ENCODE measurements around the gene RSAD2. TPM values are rescaled to one million over a fixed set of nuclear protein-coding genes. Genes with fewer than 3 reads are reported as not detected.

Gene RSAD2
- total RNA-seq, 1 experiment from 2014 or later: not detected

DNA sequence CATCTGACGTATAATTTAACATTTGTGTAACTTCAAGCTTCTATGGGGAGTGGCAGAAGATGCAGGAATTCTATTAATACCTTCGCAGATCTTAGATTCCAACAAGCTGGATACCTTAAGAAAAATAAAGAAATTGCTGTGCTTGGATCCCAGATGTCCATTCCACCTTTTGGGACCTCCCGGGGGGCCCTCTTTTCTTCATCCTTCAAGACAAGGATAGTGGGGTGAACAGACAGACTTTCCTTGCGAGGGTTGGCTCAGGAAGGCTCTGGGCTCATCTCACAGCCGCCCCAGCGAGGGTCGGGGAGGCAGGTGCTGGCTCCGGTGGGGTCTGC, 39.1 kb downstream of the RSAD2 start:
- peak overlapping the region; percentile 66 for H3K4me3 Mint-ChIP-seq
- H3K36me3 Mint-ChIP-seq: no peaks in the 10 kb centered on the region
- ChIA-PET CTCF (interaction anchor here (0.6 to 2.5 kb wide), 10 partner anchors 11 to 117 kb away, joined by 3 to 12 read pairs (median 3); no protein-coding TSS in a partner anchor), POLR2A (no interaction called here)
- H3K9me3 Mint-ChIP-seq: no peaks in the 10 kb centered on the region
- ATAC-seq: peak; percentile 56; the same call in 1 of the 2 replicates
- peaks cover 34% of the 10 kb centered on the region for H3K4me1 Mint-ChIP-seq
- no peak for DNase-seq (ENCODE audit: low spot score)
- H3K27me3 Mint-ChIP-seq (ENCODE audit: low read depth): peaks cover 28% of the 10 kb centered on the region
- H3K27ac Mint-ChIP-seq: no peak overlapping the region
- no peak for TF ChIP-seq IRF2 (CRISPR knock-in tag; IDR thresholded peaks at IDR 0.05; ENCODE audit: borderline replicate concordance, low read depth)

DNA sequence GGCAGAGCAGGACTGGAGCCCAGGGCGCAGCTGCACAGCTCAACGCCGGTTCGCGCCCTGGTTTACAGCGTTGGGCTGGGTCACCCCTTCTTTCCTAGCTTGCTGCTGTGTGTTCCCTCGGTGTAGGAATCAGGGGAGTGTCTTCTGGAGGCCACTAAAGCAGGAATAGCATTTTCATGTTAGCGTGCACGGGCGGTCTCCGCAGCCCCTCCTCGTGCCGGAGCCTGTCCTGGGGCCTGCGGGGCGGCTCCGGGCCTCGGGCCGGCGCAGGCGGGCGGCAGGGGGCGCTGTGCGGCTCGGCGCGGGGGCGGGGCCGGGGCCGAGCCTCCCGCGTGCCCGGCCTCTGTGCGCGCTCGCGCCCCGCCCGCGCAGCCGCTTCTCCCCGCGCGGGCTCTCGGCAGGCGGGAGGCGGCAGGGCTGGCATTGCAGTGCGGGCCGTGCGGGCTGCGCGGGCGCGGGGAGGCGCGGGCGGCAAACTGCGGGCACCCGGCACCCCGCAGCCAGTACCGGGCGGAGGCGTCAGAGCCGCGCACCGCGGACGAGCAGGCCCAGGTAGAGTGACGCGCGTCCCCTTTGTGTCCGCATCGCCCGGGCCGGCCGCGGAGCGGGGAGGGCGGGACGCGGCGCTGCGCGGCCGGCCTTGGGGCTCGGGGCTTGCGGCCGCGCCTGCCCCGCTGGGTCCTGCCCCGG, 39.6 kb downstream of the RSAD2 start, which contains the start of gene RNF144A:
Gene RNF144A (plus strand): TSS at position 342 of the 690 bp plus-strand sequence. CDS start 79,515 bp downstream, outside the sequence.
- Mint-ChIP-seq H3K36me3 (no peaks in the 10 kb centered on the region), H3K27ac (no peak within 1 kb of the TSS), H3K9me3 (no peaks in the 10 kb centered on the region), H3K4me1 (peaks cover 38% of the 10 kb centered on the region), H3K27me3 (ENCODE audit: low read depth) (peaks cover 28% of the 10 kb centered on the region), H3K4me3 (peak within 1 kb of the TSS; percentile 67)
- TF ChIP-seq, protein P1, sequence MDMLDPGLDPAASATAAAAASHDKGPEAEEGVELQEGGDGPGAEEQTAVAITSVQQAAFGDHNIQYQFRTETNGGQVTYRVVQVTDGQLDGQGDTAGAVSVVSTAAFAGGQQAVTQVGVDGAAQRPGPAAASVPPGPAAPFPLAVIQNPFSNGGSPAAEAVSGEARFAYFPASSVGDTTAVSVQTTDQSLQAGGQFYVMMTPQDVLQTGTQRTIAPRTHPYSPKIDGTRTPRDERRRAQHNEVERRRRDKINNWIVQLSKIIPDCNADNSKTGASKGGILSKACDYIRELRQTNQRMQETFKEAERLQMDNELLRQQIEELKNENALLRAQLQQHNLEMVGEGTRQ (CRISPR knock-in tag; IDR thresholded peaks at IDR 0.05): no peak
- TF ChIP-seq RELA (CRISPR knock-in tag; IDR thresholded peaks at IDR 0.05; ENCODE audit: borderline replicate concordance) (no peak), CREM (CRISPR knock-in tag; IDR thresholded peaks at IDR 0.05) (0 out of 2 replicates have a peak, but pooled peaks have one; percentile 36), SMAD3 (CRISPR knock-in tag; IDR thresholded peaks at IDR 0.05; ENCODE audit: borderline replicate concordance) (no peak), ZNF121 (CRISPR knock-in tag; IDR thresholded peaks at IDR 0.05) (peak; percentile 94; the same call in 1 of the 2 replicates), NFYB (CRISPR knock-in tag; conservative IDR thresholded peaks at IDR 0.05; ENCODE audit: low read depth) (no peak), SP1 (CRISPR knock-in tag; conservative IDR thresholded peaks at IDR 0.05) (peak; percentile 54; the same call in 1 of the 2 replicates), ZNF232 (CRISPR knock-in tag; IDR thresholded peaks at IDR 0.05) (no peak)
- TF ChIP-seq, protein P2, sequence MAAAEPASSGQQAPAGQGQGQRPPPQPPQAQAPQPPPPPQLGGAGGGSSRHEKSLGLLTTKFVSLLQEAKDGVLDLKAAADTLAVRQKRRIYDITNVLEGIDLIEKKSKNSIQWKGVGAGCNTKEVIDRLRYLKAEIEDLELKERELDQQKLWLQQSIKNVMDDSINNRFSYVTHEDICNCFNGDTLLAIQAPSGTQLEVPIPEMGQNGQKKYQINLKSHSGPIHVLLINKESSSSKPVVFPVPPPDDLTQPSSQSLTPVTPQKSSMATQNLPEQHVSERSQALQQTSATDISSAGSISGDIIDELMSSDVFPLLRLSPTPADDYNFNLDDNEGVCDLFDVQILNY (CRISPR knock-in tag; IDR thresholded peaks at IDR 0.05): 0 out of 2 replicates have a peak, but pooled peaks have one; percentile 35
- TF ChIP-seq, protein P3, sequence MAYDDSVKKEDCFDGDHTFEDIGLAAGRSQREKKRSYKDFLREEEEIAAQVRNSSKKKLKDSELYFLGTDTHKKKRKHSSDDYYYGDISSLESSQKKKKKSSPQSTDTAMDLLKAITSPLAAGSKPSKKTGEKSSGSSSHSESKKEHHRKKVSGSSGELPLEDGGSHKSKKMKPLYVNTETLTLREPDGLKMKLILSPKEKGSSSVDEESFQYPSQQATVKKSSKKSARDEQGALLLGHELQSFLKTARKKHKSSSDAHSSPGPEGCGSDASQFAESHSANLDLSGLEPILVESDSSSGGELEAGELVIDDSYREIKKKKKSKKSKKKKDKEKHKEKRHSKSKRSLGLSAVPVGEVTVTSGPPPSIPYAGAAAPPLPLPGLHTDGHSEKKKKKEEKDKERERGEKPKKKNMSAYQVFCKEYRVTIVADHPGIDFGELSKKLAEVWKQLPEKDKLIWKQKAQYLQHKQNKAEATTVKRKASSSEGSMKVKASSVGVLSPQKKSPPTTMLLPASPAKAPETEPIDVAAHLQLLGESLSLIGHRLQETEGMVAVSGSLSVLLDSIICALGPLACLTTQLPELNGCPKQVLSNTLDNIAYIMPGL (CRISPR knock-in tag; IDR thresholded peaks at IDR 0.05): peak; percentile 62
- TF ChIP-seq, protein P4, sequence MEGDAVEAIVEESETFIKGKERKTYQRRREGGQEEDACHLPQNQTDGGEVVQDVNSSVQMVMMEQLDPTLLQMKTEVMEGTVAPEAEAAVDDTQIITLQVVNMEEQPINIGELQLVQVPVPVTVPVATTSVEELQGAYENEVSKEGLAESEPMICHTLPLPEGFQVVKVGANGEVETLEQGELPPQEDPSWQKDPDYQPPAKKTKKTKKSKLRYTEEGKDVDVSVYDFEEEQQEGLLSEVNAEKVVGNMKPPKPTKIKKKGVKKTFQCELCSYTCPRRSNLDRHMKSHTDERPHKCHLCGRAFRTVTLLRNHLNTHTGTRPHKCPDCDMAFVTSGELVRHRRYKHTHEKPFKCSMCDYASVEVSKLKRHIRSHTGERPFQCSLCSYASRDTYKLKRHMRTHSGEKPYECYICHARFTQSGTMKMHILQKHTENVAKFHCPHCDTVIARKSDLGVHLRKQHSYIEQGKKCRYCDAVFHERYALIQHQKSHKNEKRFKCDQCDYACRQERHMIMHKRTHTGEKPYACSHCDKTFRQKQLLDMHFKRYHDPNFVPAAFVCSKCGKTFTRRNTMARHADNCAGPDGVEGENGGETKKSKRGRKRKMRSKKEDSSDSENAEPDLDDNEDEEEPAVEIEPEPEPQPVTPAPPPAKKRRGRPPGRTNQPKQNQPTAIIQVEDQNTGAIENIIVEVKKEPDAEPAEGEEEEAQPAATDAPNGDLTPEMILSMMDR (IDR thresholded peaks at IDR 0.05): peak; percentile 20; the same call in 1 of the 2 replicates
- TF ChIP-seq, protein P5, sequence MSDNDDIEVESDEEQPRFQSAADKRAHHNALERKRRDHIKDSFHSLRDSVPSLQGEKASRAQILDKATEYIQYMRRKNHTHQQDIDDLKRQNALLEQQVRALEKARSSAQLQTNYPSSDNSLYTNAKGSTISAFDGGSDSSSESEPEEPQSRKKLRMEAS (CRISPR knock-in tag; IDR thresholded peaks at IDR 0.05): peak; percentile 17; the same call in 1 of the 2 replicates
- TF ChIP-seq, protein P6, sequence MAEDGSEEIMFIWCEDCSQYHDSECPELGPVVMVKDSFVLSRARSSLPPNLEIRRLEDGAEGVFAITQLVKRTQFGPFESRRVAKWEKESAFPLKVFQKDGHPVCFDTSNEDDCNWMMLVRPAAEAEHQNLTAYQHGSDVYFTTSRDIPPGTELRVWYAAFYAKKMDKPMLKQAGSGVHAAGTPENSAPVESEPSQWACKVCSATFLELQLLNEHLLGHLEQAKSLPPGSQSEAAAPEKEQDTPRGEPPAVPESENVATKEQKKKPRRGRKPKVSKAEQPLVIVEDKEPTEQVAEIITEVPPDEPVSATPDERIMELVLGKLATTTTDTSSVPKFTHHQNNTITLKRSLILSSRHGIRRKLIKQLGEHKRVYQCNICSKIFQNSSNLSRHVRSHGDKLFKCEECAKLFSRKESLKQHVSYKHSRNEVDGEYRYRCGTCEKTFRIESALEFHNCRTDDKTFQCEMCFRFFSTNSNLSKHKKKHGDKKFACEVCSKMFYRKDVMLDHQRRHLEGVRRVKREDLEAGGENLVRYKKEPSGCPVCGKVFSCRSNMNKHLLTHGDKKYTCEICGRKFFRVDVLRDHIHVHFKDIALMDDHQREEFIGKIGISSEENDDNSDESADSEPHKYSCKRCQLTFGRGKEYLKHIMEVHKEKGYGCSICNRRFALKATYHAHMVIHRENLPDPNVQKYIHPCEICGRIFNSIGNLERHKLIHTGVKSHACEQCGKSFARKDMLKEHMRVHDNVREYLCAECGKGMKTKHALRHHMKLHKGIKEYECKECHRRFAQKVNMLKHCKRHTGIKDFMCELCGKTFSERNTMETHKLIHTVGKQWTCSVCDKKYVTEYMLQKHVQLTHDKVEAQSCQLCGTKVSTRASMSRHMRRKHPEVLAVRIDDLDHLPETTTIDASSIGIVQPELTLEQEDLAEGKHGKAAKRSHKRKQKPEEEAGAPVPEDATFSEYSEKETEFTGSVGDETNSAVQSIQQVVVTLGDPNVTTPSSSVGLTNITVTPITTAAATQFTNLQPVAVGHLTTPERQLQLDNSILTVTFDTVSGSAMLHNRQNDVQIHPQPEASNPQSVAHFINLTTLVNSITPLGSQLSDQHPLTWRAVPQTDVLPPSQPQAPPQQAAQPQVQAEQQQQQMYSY (CRISPR knock-in tag; IDR thresholded peaks at IDR 0.05): 0 out of 2 replicates have a peak, but pooled peaks have one; percentile 26
- POLR2A ChIA-PET: no interaction called here
- CTCF ChIA-PET: interaction anchor here (0.6 to 2.5 kb wide), 10 partner anchors 10 to 117 kb away, joined by 3 to 12 read pairs (median 3); no protein-coding TSS in a partner anchor
- peak; percentile 72 for ATAC-seq
- DNase-seq (ENCODE audit: low spot score): peak; percentile 62

Measured in WTC11 (cell line).